MCF 10A (cell line): Measurements from ENCODE around the gene ETF1. TPM values are rescaled to one million over a fixed set of nuclear protein-coding genes. Genes with fewer than 3 reads are reported as not detected.

Experiments used
- BruUV-seq: library from RNA; stranded (reverse); fragments of 400-500 nt; replicated peaks from 2 replicates; lab custom pipeline; 2021; lab: Mats Ljungman, UMichigan
- CTCF ChIA-PET: fragments of 300-600 bp; sonication (Branson Sonifier 250); formaldehyde crosslinking; extraction: SDS; loops from one replicate; lab custom pipeline; 2021; ENCODE audit warnings: antibody characterized with exemption, inconsistent platforms; lab: Yijun Ruan, JAX
- POLR2A ChIA-PET: fragments of 300-600, 350-650 bp; sonication (Branson Sonifier 250); formaldehyde crosslinking; extraction: SDS; loops from one replicate; lab custom pipeline; 2020; ENCODE audit warnings: antibody characterized with exemption, inconsistent platforms; lab: Yijun Ruan, JAX
- DNase-seq: peaks from one replicate; pipeline ENCODE4 v3.0.0-alpha.2; 2018; ENCODE audit not compliant: unreplicated experiment
- H3K27ac Mint-ChIP-seq: one replicate; pipeline ENCODE4 v1.8.0; 2022; ENCODE audit warnings: mild to moderate bottlenecking, low read depth, mixed read lengths; ENCODE audit not compliant: unreplicated experiment
- H3K27me3 Mint-ChIP-seq: one replicate; pipeline ENCODE4 v1.8.0; 2022; ENCODE audit warnings: mixed read lengths; ENCODE audit not compliant: insufficient read depth, unreplicated experiment
- H3K36me3 Mint-ChIP-seq: one replicate; pipeline ENCODE4 v1.8.0; 2022; ENCODE audit warnings: mild to moderate bottlenecking, moderate library complexity, mixed read lengths; ENCODE audit not compliant: insufficient read depth, unreplicated experiment
- H3K4me1 Mint-ChIP-seq: one replicate; pipeline ENCODE4 v1.8.0; 2022; ENCODE audit warnings: mixed read lengths; ENCODE audit not compliant: insufficient read depth, unreplicated experiment
- H3K4me3 Mint-ChIP-seq: one replicate; pipeline ENCODE4 v1.8.0; 2022; ENCODE audit warnings: mild to moderate bottlenecking, moderate library complexity, mixed read lengths; ENCODE audit not compliant: unreplicated experiment
- H3K9me3 Mint-ChIP-seq: one replicate; pipeline ENCODE4 v1.8.0; 2022; ENCODE audit warnings: mixed read lengths; ENCODE audit not compliant: unreplicated experiment
- CTCF ChIP-seq: fragments of 200-600 bp; IDR thresholded peaks from one replicate; pipeline ENCODE4 v1.8.0; 2022; ENCODE audit warnings: antibody characterized with exemption, mild to moderate bottlenecking; ENCODE audit not compliant: unreplicated experiment
- intact Hi-C: fragments of 100-400 bp; cut with micrococcal nuclease; formaldehyde crosslinking; loops from 2 replicates; pipeline ENCODE4 v1.14.1; 2022
- total RNA-seq: library from RNA; stranded (reverse); gene quantifications from 2 replicates; pipeline ENCODE4 v1.2.3, GENCODE V29; 2022

Gene ETF1
- total RNA-seq, 1 experiment from 2014 or later = 349 TPM

- Mint-ChIP-seq H3K27me3 (no peaks in the 10 kb centered on the region), H3K9me3 (no peaks in the 10 kb centered on the region), H3K4me3 (no peak overlapping the region), H3K36me3 (peaks cover 68% of the 10 kb centered on the region), H3K4me1 (peaks cover 33% of the 10 kb centered on the region), H3K27ac (peak overlapping the region; percentile 61)
- CTCF ChIA-PET = interaction anchor here (0.7 to 12.8 kb wide), 7 partner anchors 10 to 73 kb away, joined by 3 to 166 read pairs (median 3); no protein-coding TSS in a partner anchor
- no peak for TF ChIP-seq CTCF
- DNase-seq = no peak
- no TSS peak for BruUV-seq
- POLR2A ChIA-PET = interaction anchor here (0.7 to 12.9 kb wide), 4 partner anchors 9 to 24 kb away, joined by 3 to 256 read pairs (median 54); partner anchors contain the start of gene ETF1
- intact Hi-C loops = no loop called here
Observed at GRCh38 chr5:138523406-138523805, 19.6 kb downstream of the ETF1 start.

GRCh38 chr5:138520971-138521370, 22.1 kb downstream of the ETF1 start:
- Mint-ChIP-seq H3K4me3 (no peak overlapping the region), H3K9me3 (no peaks in the 10 kb centered on the region), H3K36me3 (peaks cover 80% of the 10 kb centered on the region), H3K27me3 (no peaks in the 10 kb centered on the region), H3K27ac (peak overlapping the region; percentile 32), H3K4me1 (peaks cover 21% of the 10 kb centered on the region)
- intact Hi-C loops = no loop called here
- no peak for DNase-seq
- ChIA-PET CTCF (interaction anchor here (1.0 to 1.3 kb wide), 2 partner anchors 14 to 17 kb away, joined by 5 to 8 read pairs; no protein-coding TSS in a partner anchor), POLR2A (interaction anchor here (0.5 to 1.2 kb wide), 4 partner anchors 8 to 1041 kb away, joined by 3 to 4 read pairs (median 4); partner anchors contain the start of gene ETF1)
- BruUV-seq = no TSS peak
- TF ChIP-seq CTCF = no peak

GRCh38 chr5:138517437-138517836, 25.6 kb downstream of the ETF1 start:
- ChIA-PET POLR2A (interaction anchor here (0.6 to 4.7 kb wide), 11 partner anchors 9 to 1142 kb away, joined by 3 to 23 read pairs (median 3); partner anchors contain the start of genes EGR1 and ETF1), CTCF (interaction anchor here (0.8 to 8.1 kb wide), 6 partner anchors 9 to 68 kb away, joined by 3 to 55 read pairs (median 4); no protein-coding TSS in a partner anchor)
- no peaks in the 10 kb centered on the region for H3K27me3 Mint-ChIP-seq
- no peak overlapping the region for H3K4me3 Mint-ChIP-seq
- peaks cover 86% of the 10 kb centered on the region for H3K36me3 Mint-ChIP-seq
- H3K4me1 Mint-ChIP-seq = peaks cover 20% of the 10 kb centered on the region
- no peak for TF ChIP-seq CTCF
- H3K9me3 Mint-ChIP-seq = no peaks in the 10 kb centered on the region
- H3K27ac Mint-ChIP-seq = no peak overlapping the region
- no TSS peak for BruUV-seq
- DNase-seq = no peak
- intact Hi-C loops = no loop called here

GRCh38 chr5:138515556-138516245, 27.3 kb downstream of the ETF1 start:
- H3K27ac Mint-ChIP-seq = peak overlapping the region; percentile 59
- H3K9me3 Mint-ChIP-seq = no peaks in the 10 kb centered on the region
- BruUV-seq = no TSS peak
- no peak for DNase-seq
- intact Hi-C loops = no loop called here
- TF ChIP-seq CTCF = no peak
- no peak overlapping the region for H3K4me3 Mint-ChIP-seq
- peaks cover 15% of the 10 kb centered on the region for H3K4me1 Mint-ChIP-seq
- ChIA-PET POLR2A (interaction anchor here (0.6 to 4.7 kb wide), 7 partner anchors 9 to 51 kb away, joined by 3 to 29 read pairs (median 5); partner anchors contain the start of genes EGR1 and ETF1), CTCF (interaction anchor here (0.6 to 8.1 kb wide), 4 partner anchors 11 to 161 kb away, joined by 3 to 55 read pairs (median 14); no protein-coding TSS in a partner anchor)
- no peaks in the 10 kb centered on the region for H3K27me3 Mint-ChIP-seq
- H3K36me3 Mint-ChIP-seq = peaks cover 98% of the 10 kb centered on the region
